ENCODE data around the gene PHF5A.

Gene PHF5A

GRCh38 chr22:41488076-41488475 is 19.6 kb upstream of the PHF5A start:
- no peak overlapping the region for H3K4me3 ChIP-seq (ENCODE audit: low read depth, low read length)
- no peak for DNase-seq (ENCODE audit: low read depth)
- TF ChIP-seq CTCF (IDR thresholded peaks at IDR 0.05; ENCODE audit: control insufficient read depth, extremely low read depth, insufficient read depth) = no peak

- H3K4me3 ChIP-seq (ENCODE audit: low read depth, low read length) = no peak overlapping the region
- no peak for DNase-seq (ENCODE audit: low read depth)
- no peak for TF ChIP-seq CTCF (IDR thresholded peaks at IDR 0.05; ENCODE audit: control insufficient read depth, extremely low read depth, insufficient read depth)
Observed at GRCh38 chr22:41487037-41487935, 18.8 kb upstream of the PHF5A start.

- TF ChIP-seq CTCF (IDR thresholded peaks at IDR 0.05; ENCODE audit: control insufficient read depth, extremely low read depth, insufficient read depth) = no peak
- no peak overlapping the region for H3K4me3 ChIP-seq (ENCODE audit: low read depth, low read length)
- DNase-seq (ENCODE audit: low read depth) = no peak
Observed at GRCh38 chr22:41485033-41485432, 16.5 kb upstream of the PHF5A start.

GRCh38 chr22:41482319-41482935 is 13.9 kb upstream of the PHF5A start:
- DNase-seq (ENCODE audit: low read depth) = no peak
- no peak overlapping the region for H3K4me3 ChIP-seq (ENCODE audit: low read depth, low read length)
- TF ChIP-seq CTCF (IDR thresholded peaks at IDR 0.05; ENCODE audit: control insufficient read depth, extremely low read depth, insufficient read depth) = no peak

GRCh38 chr22:41481925-41482318 is 13.4 kb upstream of the PHF5A start:
- H3K4me3 ChIP-seq (ENCODE audit: low read depth, low read length) = no peak overlapping the region
- no peak for DNase-seq (ENCODE audit: low read depth)
- no peak for TF ChIP-seq CTCF (IDR thresholded peaks at IDR 0.05; ENCODE audit: control insufficient read depth, extremely low read depth, insufficient read depth)

- no peak for DNase-seq (ENCODE audit: low read depth)
- no peak overlapping the region for H3K4me3 ChIP-seq (ENCODE audit: low read depth, low read length)
- TF ChIP-seq CTCF (IDR thresholded peaks at IDR 0.05; ENCODE audit: control insufficient read depth, extremely low read depth, insufficient read depth) = no peak
Observed at GRCh38 chr22:41481131-41481830, 12.8 kb upstream of the PHF5A start.

Data from LNCaP clone FGC (cell line).